ENCODE data around the gene TARS3. TPM values are rescaled to one million over a fixed set of nuclear protein-coding genes. Genes with fewer than 3 reads are reported as not detected.

Gene TARS3
- total RNA-seq, 3 donors from 2014 or later = 21.3 to 32.8 (median 25.3) TPM

DNA sequence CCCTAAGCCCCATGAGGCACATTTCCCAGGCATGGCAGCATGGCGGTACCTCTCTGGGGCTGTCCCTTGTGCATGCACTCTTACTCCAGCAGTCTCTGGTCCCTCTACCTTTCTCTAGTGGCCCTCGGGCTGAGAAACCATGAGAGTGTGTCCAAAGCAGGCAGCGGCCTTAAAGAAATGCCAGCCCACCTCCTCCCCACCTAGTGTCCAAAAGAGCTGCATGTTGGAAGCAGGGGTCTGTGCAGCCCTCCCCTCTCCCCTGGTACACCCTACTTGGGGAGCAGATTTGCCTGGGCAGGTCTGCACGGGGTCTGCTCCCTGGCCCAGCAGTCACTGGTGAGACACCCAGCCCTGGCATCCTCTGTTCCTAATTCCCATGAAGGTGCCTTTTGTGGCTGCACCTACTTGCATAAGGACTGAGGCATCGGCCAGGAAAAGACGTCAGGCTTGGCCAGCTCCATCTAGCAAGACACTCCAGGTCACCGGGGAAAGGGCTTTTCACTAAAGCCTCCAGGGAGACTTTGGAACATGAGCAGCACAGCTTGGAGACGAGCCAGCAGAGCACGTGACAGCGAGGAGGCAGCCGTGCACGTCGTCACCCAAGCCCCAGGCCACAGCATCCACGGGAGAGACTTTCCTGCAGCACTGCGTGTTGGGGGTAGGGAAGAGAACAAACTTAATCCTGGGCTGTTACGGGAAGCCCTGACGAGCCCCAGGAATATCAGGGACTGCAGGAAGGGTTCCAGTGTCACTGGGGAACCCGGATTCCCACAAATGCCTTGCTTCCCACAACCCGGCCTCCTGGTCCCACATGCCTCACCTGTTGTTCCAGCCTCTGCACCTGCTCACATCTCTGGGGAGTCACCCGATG, 110.9 kb downstream of the TARS3 start:
- H3K27me3 ChIP-seq = no peaks in the 10 kb centered on the region
- DNase-seq (ENCODE audit: low spot score in 2 of 2) = peak; percentile 49 to 83

GRCh38 chr15:101612676-101613075, 111.6 kb downstream of the TARS3 start:
- Histone ChIP-seq H3K36me3 (no peaks in the 10 kb centered on the region), H3K27ac (no peak overlapping the region), H3K4me3 (no peak overlapping the region), H3K4me1 (peaks cover 3 to 6% of the 10 kb centered on the region in 2 donors), H3K27me3 (no peaks in the 10 kb centered on the region), H3K9me3 (no peaks in the 10 kb centered on the region)
- no peak for TF ChIP-seq CTCF (IDR thresholded peaks at IDR 0.05)
- intact Hi-C loops (cut with DNase I; ENCODE audit: low total_unique reads) = no loop called here
- no peak for DNase-seq (ENCODE audit: low spot score in 2 of 2)

More for the DNA sequence above, 110.9 kb downstream of the TARS3 start:
- intact Hi-C loops (cut with DNase I; ENCODE audit: low total_unique reads) = no loop called here
- TF ChIP-seq POLR2A (IDR thresholded peaks at IDR 0.05) = no peak
- no peak for TF ChIP-seq CTCF (IDR thresholded peaks at IDR 0.05)
- TF ChIP-seq POLR2AphosphoS5 (IDR thresholded peaks at IDR 0.05) = no peak
- Histone ChIP-seq H3K4me3 (no peak overlapping the region), H3K9me3 (no peaks in the 10 kb centered on the region), H3K4me1 (peaks cover 3 to 6% of the 10 kb centered on the region in 2 donors), H3K36me3 (no peaks in the 10 kb centered on the region), H3K27ac (peak overlapping the region in 1 of 2 donors; percentile 43)

GRCh38 chr15:101611580-101612299, 112.5 kb downstream of the TARS3 start:
- no peaks in the 10 kb centered on the region for H3K9me3 ChIP-seq

GRCh38 chr15:101611007-101611406, 113.3 kb downstream of the TARS3 start:
- TF ChIP-seq POLR2AphosphoS5 (IDR thresholded peaks at IDR 0.05) (no peak), CTCF (IDR thresholded peaks at IDR 0.05) (no peak), POLR2A (IDR thresholded peaks at IDR 0.05) (no peak)

More at GRCh38 chr15:101611580-101612299, 112.5 kb downstream of the TARS3 start:
- Histone ChIP-seq H3K4me1 (peaks cover 3 to 6% of the 10 kb centered on the region in 2 donors), H3K4me3 (no peak overlapping the region), H3K27ac (no peak overlapping the region), H3K36me3 (no peaks in the 10 kb centered on the region), H3K27me3 (no peaks in the 10 kb centered on the region)
- no peak for DNase-seq (ENCODE audit: low spot score in 2 of 2)
- TF ChIP-seq POLR2AphosphoS5 (IDR thresholded peaks at IDR 0.05) (no peak), CTCF (IDR thresholded peaks at IDR 0.05) (no peak), POLR2A (IDR thresholded peaks at IDR 0.05) (no peak)
- intact Hi-C loops (cut with DNase I; ENCODE audit: low total_unique reads) = no loop called here

DNA sequence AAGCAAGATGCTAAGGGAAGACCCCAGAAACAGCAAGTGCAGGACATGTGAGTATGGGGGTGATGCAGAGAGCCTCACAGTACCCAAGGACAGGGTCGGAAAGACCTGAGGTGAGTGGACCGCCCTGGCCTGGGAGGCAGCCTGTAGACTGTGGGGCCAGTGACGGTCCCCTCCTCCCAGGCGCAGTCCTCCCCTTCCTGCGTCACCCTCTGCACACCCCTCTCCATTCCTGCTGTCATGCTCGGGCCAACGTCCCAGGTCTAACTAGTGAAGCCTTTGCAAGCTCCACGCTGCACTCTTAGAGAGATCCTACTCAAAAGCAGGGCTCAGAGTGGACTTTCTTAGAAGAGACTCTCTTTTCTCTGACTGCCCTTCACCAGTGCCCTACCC, 113.7 kb downstream of the TARS3 start:
- Histone ChIP-seq H3K27me3 (no peaks in the 10 kb centered on the region), H3K27ac (no peak overlapping the region), H3K9me3 (no peaks in the 10 kb centered on the region), H3K4me1 (peaks cover 0 to 3% of the 10 kb centered on the region in 2 donors), H3K36me3 (no peaks in the 10 kb centered on the region), H3K4me3 (no peak overlapping the region)
- intact Hi-C loops (cut with DNase I; ENCODE audit: low total_unique reads) = no loop called here
- no peak for TF ChIP-seq POLR2A (IDR thresholded peaks at IDR 0.05)
- no peak for TF ChIP-seq CTCF (IDR thresholded peaks at IDR 0.05)
- TF ChIP-seq POLR2AphosphoS5 (IDR thresholded peaks at IDR 0.05) = no peak
- DNase-seq (ENCODE audit: low spot score in 2 of 2) = no peak

More at GRCh38 chr15:101611007-101611406, 113.3 kb downstream of the TARS3 start:
- DNase-seq (ENCODE audit: low spot score in 2 of 2) = no peak
- Histone ChIP-seq H3K4me1 (peaks cover 3% of the 10 kb centered on the region in 2 donors), H3K27ac (no peak overlapping the region), H3K27me3 (no peaks in the 10 kb centered on the region), H3K4me3 (no peak overlapping the region), H3K36me3 (no peaks in the 10 kb centered on the region), H3K9me3 (no peaks in the 10 kb centered on the region)
- intact Hi-C loops (cut with DNase I; ENCODE audit: low total_unique reads) = no loop called here
